Fibroblast of lung (primary cell): ENCODE results near the gene SENP1. TPM values are rescaled to one million over a fixed set of nuclear protein-coding genes. Genes with fewer than 3 reads are reported as not detected.
A peak's percentile ranks its signal among the peaks of the same experiment; 100 is the strongest.

Experiments used
- DNase-seq, 2 donors: peaks; one replicate each; pipeline versions ENCODE4 v3.0.0 to v3.0.0-alpha.2; 2010; ENCODE audit warnings: low read depth in 2 of 2
- H2AFZ ChIP-seq: 2 replicates; pipeline ENCODE4 v1.5.1; 2012; ENCODE audit warnings: low read length, control low read depth, inconsistent platforms
- H3K27ac ChIP-seq: 2 replicates; pipeline ENCODE4 v1.5.1; 2011; ENCODE audit warnings: low read length, control low read depth; ENCODE audit not compliant: insufficient read depth
- H3K27me3 ChIP-seq: 2 replicates; pipeline ENCODE4 v1.5.1; 2011; ENCODE audit warnings: mild to moderate bottlenecking, low read length; ENCODE audit not compliant: control insufficient read depth, insufficient read depth
- H3K36me3 ChIP-seq: 2 replicates; pipeline ENCODE4 v1.5.1; 2011; ENCODE audit warnings: low read length; ENCODE audit not compliant: control insufficient read depth, insufficient read depth
- H3K4me1 ChIP-seq: 2 replicates; pipeline ENCODE4 v1.5.1; 2011; ENCODE audit warnings: low read length; ENCODE audit not compliant: control insufficient read depth, insufficient read depth; ENCODE audit errors: extremely low read depth
- H3K4me2 ChIP-seq: 2 replicates; pipeline ENCODE4 v1.5.1; 2011; ENCODE audit warnings: low read length, control low read depth; ENCODE audit not compliant: insufficient read depth; ENCODE audit errors: extremely low read depth
- H3K4me3 ChIP-seq, 4 experiments: fragments of 200-600 bp in 1 of 4; sonication (generic) in 1 of 4; replicated peaks in 1 of 4; 2 replicates each; pipeline ENCODE4 v1.5.1; 2011 to 2016; ENCODE audit warnings: low read length in 4 of 4, low read depth in 3 of 4, mild to moderate bottlenecking in 3 of 4, control low read depth in 2 of 4, inconsistent platforms in 1 of 4, mixed read lengths in 1 of 4; ENCODE audit not compliant: insufficient read depth in 1 of 4; ENCODE audit errors: control extremely low read depth in 1 of 4
- H3K79me2 ChIP-seq: 2 replicates; pipeline ENCODE4 v1.5.1; 2012; ENCODE audit warnings: mild to moderate bottlenecking, low read length, inconsistent platforms; ENCODE audit not compliant: control insufficient read depth, insufficient read depth
- H3K9ac ChIP-seq: 2 replicates; pipeline ENCODE4 v1.5.1; 2011; ENCODE audit warnings: mild to moderate bottlenecking, low read length, control low read depth; ENCODE audit not compliant: insufficient read depth
- H3K9me3 ChIP-seq: 2 replicates; pipeline ENCODE4 v1.5.1; 2012; ENCODE audit warnings: low read depth, low read length; ENCODE audit not compliant: control insufficient read depth, insufficient read depth
- H4K20me1 ChIP-seq: 2 replicates; pipeline ENCODE4 v1.5.1; 2011; ENCODE audit warnings: low read length; ENCODE audit not compliant: control insufficient read depth, insufficient read depth; ENCODE audit errors: extremely low read depth
- EZH2 ChIP-seq: IDR thresholded peaks from 2 replicates; pipeline ENCODE4 v1.5.1; 2012; ENCODE audit warnings: low read length, control low read depth, mild to moderate bottlenecking; ENCODE audit errors: missing control alignments
- polyA plus RNA-seq, 2 donors: library from polyadenylated mRNA; depleted of rRNA in 1 of 2; stranded (reverse) in 1 of 2; unstranded in 1 of 2; fragments of >200 nt; gene quantifications; 2 replicates each; pipeline ENCODE4 v1.2.1, GENCODE V29; 2011 to 2012; ENCODE audit warnings: missing spikeins in 1 of 2
- total RNA-seq: library from RNA; depleted of rRNA; stranded (reverse); fragments of >200 nt; gene quantifications from 2 replicates; pipeline ENCODE4 v1.2.1, GENCODE V29; 2014
- TF ChIP-seq, protein P1 (sequence below), 2 donors: IDR thresholded peaks in 1 of 2; conservative IDR thresholded peaks in 1 of 2; 1 replicate in 1 of 2; 2 replicates in 1 of 2; pipeline ENCODE4 v1.5.1; 2011 to 2012; ENCODE audit warnings: low read length in 2 of 2, control low read depth in 1 of 2, inconsistent platforms in 1 of 2, low read depth in 1 of 2, mild to moderate bottlenecking in 1 of 2

SENP1 gene
- total and polyA plus RNA-seq, 2 donors (not counting 1 experiment from before 2014, with no cell fraction given): 14.7 to 17.9 TPM

GRCh38 chr12:48084841-48085460, 20.9 kb downstream of the SENP1 start:
- no peak overlapping the region for H3K27ac ChIP-seq
- H3K36me3 ChIP-seq: peaks cover 8% of the 10 kb centered on the region
- no peaks in the 10 kb centered on the region for H3K79me2 ChIP-seq

DNA sequence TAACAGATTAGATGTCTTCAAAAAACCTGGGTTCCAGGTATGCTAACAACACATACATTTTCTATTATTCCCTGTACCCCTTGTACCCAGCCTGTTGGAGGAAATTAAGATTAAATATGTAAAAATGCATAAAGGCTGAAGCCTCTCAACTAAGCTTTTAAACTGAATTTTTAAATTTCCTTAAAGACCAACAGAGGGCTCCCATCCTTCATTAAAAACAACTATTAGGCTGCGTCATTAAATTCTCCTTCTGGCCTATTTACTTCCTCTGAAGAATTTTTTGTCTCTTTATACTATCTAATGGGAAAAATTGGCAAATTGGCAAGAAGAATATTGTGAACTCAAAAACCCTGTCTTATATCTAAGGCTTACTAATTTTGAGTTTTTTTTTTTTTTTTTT, 21.8 kb downstream of the SENP1 start:
- H3K27me3 ChIP-seq: no peaks in the 10 kb centered on the region
- H3K36me3 ChIP-seq: peaks cover 6% of the 10 kb centered on the region
- H2AFZ ChIP-seq: no peak overlapping the region
- H3K9ac ChIP-seq: no peak overlapping the region
- H3K4me1 ChIP-seq: no peaks in the 10 kb centered on the region
- H3K4me3 ChIP-seq: no peak overlapping the region
- peak; percentile 5 to 55 for DNase-seq
- no peak overlapping the region for H3K27ac ChIP-seq
- H3K79me2 ChIP-seq: no peaks in the 10 kb centered on the region
- no peaks in the 10 kb centered on the region for H3K9me3 ChIP-seq
- H3K4me2 ChIP-seq: no peak overlapping the region
- H4K20me1 ChIP-seq: no peaks in the 10 kb centered on the region
- TF ChIP-seq, protein P1, sequence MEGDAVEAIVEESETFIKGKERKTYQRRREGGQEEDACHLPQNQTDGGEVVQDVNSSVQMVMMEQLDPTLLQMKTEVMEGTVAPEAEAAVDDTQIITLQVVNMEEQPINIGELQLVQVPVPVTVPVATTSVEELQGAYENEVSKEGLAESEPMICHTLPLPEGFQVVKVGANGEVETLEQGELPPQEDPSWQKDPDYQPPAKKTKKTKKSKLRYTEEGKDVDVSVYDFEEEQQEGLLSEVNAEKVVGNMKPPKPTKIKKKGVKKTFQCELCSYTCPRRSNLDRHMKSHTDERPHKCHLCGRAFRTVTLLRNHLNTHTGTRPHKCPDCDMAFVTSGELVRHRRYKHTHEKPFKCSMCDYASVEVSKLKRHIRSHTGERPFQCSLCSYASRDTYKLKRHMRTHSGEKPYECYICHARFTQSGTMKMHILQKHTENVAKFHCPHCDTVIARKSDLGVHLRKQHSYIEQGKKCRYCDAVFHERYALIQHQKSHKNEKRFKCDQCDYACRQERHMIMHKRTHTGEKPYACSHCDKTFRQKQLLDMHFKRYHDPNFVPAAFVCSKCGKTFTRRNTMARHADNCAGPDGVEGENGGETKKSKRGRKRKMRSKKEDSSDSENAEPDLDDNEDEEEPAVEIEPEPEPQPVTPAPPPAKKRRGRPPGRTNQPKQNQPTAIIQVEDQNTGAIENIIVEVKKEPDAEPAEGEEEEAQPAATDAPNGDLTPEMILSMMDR (conservative IDR thresholded peaks at IDR 0.05 in 1 of 2, IDR thresholded peaks at IDR 0.05 in 1 of 2; ENCODE audit: low read depth in 1 of 2, low read length in 2 of 2): peak in 1 of 2 donors; percentile 22
- no peak for TF ChIP-seq EZH2

More at GRCh38 chr12:48084841-48085460, 20.9 kb downstream of the SENP1 start:
- Histone ChIP-seq H4K20me1 (no peaks in the 10 kb centered on the region), H3K9me3 (no peaks in the 10 kb centered on the region), H3K27me3 (no peaks in the 10 kb centered on the region), H2AFZ (no peak overlapping the region), H3K4me1 (no peaks in the 10 kb centered on the region), H3K4me2 (no peak overlapping the region), H3K4me3 (no peak overlapping the region), H3K9ac (no peak overlapping the region)
- no peak for DNase-seq
- no peak for TF ChIP-seq EZH2
- TF ChIP-seq, protein P1 (conservative IDR thresholded peaks at IDR 0.05 in 1 of 2, IDR thresholded peaks at IDR 0.05 in 1 of 2; ENCODE audit: low read depth in 1 of 2, low read length in 2 of 2): no peak

GRCh38 chr12:48080821-48081220, 25.1 kb downstream of the SENP1 start:
- DNase-seq: no peak
- H3K9ac ChIP-seq: no peak overlapping the region
- H3K27me3 ChIP-seq: no peaks in the 10 kb centered on the region
- no peak overlapping the region for H3K27ac ChIP-seq
- no peak overlapping the region for H2AFZ ChIP-seq
- no peak overlapping the region for H3K4me2 ChIP-seq
- no peaks in the 10 kb centered on the region for H3K79me2 ChIP-seq
- H3K9me3 ChIP-seq: no peaks in the 10 kb centered on the region
- H4K20me1 ChIP-seq: no peaks in the 10 kb centered on the region
- TF ChIP-seq, protein P1 (conservative IDR thresholded peaks at IDR 0.05 in 1 of 2, IDR thresholded peaks at IDR 0.05 in 1 of 2; ENCODE audit: low read depth in 1 of 2, low read length in 2 of 2): no peak
- no peak for TF ChIP-seq EZH2
- H3K4me3 ChIP-seq: no peak overlapping the region
- H3K4me1 ChIP-seq: peaks cover 3% of the 10 kb centered on the region
- peaks cover 6% of the 10 kb centered on the region for H3K36me3 ChIP-seq
